22Rv1 (cell line): ENCODE measurements around the gene ITPR2.
"Not testable (repeated sequence)": the region's sequence is repeated elsewhere in the genome, so short reads cannot be mapped to it uniquely, and the experiment has no call there.

Source experiments
- H3K27ac ChIP-seq: fragments of 450-650 bp; 2 replicates; pipeline ENCODE4 v1.5.1; 2017
- ZFX ChIP-seq: fragments of 450-650 bp; IDR thresholded peaks from 2 replicates; pipeline ENCODE4 v1.6.1; 2017; ENCODE audit warnings: antibody characterized with exemption, borderline replicate concordance
- TF ChIP-seq, protein P1 (sequence below): fragments of 450-650 bp; IDR thresholded peaks from 2 replicates; pipeline ENCODE4 v1.5.1; 2017; ENCODE audit warnings: mild to moderate bottlenecking

ITPR2 gene

DNA sequence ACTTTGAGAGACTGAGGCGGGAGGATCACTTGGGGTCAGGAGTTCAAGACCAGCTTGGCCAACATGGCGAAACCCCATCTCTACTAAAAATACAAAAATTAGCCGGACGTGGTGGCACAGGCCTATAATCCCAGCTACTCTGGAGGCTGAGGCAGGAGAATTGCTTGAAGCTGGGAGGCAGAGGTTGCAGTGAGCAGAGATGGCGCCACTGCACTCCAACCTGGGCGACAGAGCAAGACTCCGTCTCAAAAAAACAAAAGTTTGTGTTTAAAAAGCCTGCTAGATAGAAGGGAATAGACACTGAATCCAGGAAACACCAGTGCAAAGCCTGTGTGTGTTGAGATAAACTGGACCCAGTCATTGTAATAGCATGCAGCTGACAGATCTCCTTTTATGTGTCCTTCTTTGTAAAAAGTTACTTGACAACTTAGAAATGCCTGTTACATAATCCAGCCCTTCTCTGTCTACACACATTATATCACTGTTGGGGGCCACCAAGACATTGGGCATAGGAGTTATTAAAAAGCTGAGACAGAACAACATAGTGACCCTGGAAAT, 1.6 kb upstream of the ITPR2 start:
- TF ChIP-seq, protein P1, sequence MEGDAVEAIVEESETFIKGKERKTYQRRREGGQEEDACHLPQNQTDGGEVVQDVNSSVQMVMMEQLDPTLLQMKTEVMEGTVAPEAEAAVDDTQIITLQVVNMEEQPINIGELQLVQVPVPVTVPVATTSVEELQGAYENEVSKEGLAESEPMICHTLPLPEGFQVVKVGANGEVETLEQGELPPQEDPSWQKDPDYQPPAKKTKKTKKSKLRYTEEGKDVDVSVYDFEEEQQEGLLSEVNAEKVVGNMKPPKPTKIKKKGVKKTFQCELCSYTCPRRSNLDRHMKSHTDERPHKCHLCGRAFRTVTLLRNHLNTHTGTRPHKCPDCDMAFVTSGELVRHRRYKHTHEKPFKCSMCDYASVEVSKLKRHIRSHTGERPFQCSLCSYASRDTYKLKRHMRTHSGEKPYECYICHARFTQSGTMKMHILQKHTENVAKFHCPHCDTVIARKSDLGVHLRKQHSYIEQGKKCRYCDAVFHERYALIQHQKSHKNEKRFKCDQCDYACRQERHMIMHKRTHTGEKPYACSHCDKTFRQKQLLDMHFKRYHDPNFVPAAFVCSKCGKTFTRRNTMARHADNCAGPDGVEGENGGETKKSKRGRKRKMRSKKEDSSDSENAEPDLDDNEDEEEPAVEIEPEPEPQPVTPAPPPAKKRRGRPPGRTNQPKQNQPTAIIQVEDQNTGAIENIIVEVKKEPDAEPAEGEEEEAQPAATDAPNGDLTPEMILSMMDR, result peak; percentile 11; the same call in 1 of the 2 replicates
- H3K27ac ChIP-seq, result not testable (repeated sequence)

DNA sequence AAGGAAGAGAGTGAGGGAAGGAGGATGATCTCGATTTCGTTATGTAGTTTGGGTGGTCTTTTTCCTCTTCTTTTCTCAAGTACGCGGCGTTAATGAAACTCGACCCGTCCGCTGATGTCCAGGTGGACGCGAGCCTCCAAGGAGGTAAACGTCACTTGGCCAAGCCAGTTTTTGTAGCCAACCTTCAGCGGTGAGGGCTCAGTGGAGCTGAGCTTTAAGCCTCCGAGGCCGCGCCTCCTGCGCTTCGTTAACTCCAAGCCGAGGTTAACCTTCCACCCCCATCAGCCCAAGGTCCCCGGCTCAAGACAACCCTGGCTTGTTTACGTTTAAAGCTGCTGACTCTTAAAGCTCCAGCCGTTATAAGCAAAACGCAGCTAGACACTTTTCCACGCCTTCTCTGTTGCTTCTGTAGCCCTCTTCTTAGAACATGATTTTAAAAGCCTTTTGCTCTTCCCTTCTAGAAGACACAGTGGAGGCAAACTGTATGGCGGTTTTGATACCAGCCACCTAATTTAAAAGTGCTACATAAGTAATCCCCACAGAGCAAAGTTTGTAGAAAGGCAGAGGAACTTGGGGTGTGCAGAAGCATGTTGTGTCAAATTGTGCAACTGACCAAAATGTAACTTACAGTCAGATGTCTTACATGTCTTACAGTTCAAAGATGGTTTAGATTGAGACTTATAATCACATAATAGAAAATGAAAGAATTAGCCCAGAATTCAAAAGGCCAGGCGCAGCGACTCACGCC, 923 bp upstream of the ITPR2 start:
- peak overlapping the region; percentile 82 for H3K27ac ChIP-seq
- TF ChIP-seq ZFX, result no peak
- TF ChIP-seq, protein P1, result no peak

DNA sequence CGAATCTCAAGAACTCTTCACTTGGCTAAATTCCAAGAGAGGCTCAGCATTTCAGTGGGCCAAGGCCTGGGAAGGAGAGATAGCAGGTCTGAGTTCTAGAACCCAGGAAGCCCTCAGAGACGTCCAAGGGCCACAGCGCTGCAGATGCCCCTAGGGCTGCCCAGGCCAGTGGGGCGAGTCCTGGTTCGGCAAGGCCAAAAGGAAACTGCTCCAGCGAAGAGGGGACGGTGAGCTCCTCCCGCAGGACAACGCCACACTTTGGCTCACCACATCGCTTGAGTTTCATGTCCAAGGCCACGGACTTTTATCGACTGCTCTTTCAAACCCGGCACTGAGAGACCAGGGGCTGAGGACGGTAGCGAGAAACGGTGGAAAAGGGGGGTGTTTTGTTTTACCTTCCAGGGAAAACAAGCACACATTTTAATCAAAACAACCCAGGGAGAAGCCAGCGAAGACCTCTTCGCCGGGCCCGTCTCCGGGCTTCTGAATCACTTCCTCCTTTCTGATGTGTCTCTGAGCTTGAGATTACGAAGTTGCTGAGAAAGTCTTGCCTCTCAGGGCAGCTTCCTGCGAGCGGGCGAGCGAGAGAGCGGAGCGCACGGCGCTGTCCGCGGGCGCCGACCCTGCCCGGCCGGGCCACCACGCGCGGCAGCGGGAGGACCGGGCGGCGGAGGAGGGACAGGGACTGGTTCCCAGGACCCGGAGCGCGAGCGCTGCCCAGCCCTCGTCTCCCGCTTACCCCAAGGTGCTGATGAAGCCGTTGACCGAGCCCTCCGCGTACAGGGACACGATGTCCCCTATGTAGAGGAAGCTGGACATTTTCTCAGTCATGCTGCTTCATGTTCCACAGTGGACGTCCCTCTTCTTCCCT, 808 bp downstream of the ITPR2 start:
- TF ChIP-seq, protein P1, result peak; percentile 26; the same call in 1 of the 2 replicates
- no peak for TF ChIP-seq ZFX
- H3K27ac ChIP-seq, result peak overlapping the region; percentile 82

- no peak for TF ChIP-seq ZFX
- TF ChIP-seq, protein P1, result no peak
- no peak overlapping the region for H3K27ac ChIP-seq
These were observed 2.0 kb downstream of the ITPR2 start for GRCh38 chr12:26830783-26831551.

GRCh38 chr12:26830363-26830762, 2.6 kb downstream of the ITPR2 start:
- TF ChIP-seq ZFX, result no peak
- TF ChIP-seq, protein P1, result no peak
- H3K27ac ChIP-seq, result no peak overlapping the region

- H3K27ac ChIP-seq, result no peak overlapping the region
- TF ChIP-seq, protein P1, result no peak
- TF ChIP-seq ZFX, result no peak
These were observed 4.5 kb downstream of the ITPR2 start for GRCh38 chr12:26828280-26829073.
